Glutamatergic neuron (in vitro differentiated cells): Measurements from ENCODE around the gene TNFRSF4. TPM values are rescaled to one million over a fixed set of nuclear protein-coding genes. Genes with fewer than 3 reads are reported as not detected.

Experiments
- DNase-seq: peaks from one replicate; pipeline ENCODE4 v3.0.0; 2022
- H3K27ac Mint-ChIP-seq: one replicate; pipeline ENCODE4 v1.8.0; 2020; ENCODE audit warnings: mild to moderate bottlenecking, mixed read lengths, inconsistent platforms; ENCODE audit not compliant: unreplicated experiment
- H3K27me3 Mint-ChIP-seq: one replicate; pipeline ENCODE4 v1.8.0; 2020; ENCODE audit warnings: mild to moderate bottlenecking, moderate library complexity, mixed read lengths, inconsistent platforms; ENCODE audit not compliant: unreplicated experiment
- H3K36me3 Mint-ChIP-seq: one replicate; pipeline ENCODE4 v1.8.0; 2020; ENCODE audit warnings: mild to moderate bottlenecking, mixed read lengths, inconsistent platforms; ENCODE audit not compliant: unreplicated experiment
- H3K4me1 Mint-ChIP-seq: one replicate; pipeline ENCODE4 v1.8.0; 2020; ENCODE audit warnings: mild to moderate bottlenecking, low read depth, mixed read lengths, inconsistent platforms; ENCODE audit not compliant: unreplicated experiment
- H3K4me3 Mint-ChIP-seq: one replicate; pipeline ENCODE4 v1.8.0; 2020; ENCODE audit warnings: mild to moderate bottlenecking, mixed read lengths, inconsistent platforms; ENCODE audit not compliant: unreplicated experiment
- H3K9me3 Mint-ChIP-seq: one replicate; pipeline ENCODE4 v1.8.0; 2020; ENCODE audit warnings: mild to moderate bottlenecking, moderate library complexity, mixed read lengths, inconsistent platforms; ENCODE audit not compliant: unreplicated experiment
- total RNA-seq: library from RNA; stranded (reverse); fragmentation: NEBNext Ultra II Directional; extraction: Animal tissue kit (Norgen Biotek cat#: 25700); gene quantifications from one replicate; pipeline ENCODE4 v1.2.1, GENCODE V29; 2021; ENCODE audit not compliant: unreplicated experiment
- TF ChIP-seq, protein P1 (sequence below): fragments of 200-600 bp; sonication (generic); IDR thresholded peaks from one replicate; pipeline ENCODE4 v1.5.0; 2021; ENCODE audit not compliant: partially characterized antibody, unreplicated experiment

TNFRSF4 gene
- total RNA-seq, 1 donor from 2014 or later: 0.29 TPM

DNA sequence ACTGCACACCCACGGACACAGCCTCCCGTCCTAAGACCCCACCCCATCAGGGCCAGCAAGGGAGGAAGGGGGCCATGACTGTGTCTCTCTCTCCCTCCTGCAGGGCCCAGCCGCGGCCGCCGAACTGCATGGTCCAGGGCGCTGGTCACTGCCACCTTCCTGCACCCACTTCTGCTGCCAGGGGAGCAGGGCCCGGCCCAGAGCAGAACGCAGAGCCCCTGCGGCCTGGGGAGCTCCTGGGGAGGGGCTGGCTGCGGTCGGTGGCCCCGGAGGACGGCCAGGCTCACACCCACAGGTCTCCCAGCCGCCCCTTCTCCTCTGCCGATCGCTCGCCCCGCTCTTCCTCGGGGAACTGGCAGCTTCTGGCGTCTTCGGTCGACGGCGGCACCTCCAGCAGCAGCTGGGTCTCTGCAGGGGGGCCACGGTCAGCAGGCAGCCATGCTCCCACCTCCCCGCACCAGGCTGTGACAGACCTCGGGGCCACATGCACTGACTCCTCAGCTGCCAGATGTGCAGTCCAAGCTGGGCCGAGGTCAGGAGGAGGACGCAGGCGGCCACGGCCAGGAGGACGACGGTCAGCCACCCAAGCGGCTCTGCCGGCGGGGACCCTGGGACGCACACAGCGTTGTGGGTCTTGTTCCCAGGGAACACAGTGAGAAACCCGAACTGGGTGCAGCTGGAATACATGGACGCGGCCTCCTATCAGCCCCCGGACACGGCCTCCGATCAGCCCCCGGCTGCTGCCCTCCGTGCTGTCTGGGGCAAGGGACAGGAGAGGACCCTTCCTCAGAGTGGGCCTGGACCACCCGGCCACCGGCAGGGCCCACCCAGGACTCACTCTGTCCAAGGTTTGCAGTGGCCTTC lies 10.2 kb downstream of the TNFRSF4 start:
- TF ChIP-seq, protein P1, sequence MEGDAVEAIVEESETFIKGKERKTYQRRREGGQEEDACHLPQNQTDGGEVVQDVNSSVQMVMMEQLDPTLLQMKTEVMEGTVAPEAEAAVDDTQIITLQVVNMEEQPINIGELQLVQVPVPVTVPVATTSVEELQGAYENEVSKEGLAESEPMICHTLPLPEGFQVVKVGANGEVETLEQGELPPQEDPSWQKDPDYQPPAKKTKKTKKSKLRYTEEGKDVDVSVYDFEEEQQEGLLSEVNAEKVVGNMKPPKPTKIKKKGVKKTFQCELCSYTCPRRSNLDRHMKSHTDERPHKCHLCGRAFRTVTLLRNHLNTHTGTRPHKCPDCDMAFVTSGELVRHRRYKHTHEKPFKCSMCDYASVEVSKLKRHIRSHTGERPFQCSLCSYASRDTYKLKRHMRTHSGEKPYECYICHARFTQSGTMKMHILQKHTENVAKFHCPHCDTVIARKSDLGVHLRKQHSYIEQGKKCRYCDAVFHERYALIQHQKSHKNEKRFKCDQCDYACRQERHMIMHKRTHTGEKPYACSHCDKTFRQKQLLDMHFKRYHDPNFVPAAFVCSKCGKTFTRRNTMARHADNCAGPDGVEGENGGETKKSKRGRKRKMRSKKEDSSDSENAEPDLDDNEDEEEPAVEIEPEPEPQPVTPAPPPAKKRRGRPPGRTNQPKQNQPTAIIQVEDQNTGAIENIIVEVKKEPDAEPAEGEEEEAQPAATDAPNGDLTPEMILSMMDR: no peak
- H3K4me1 Mint-ChIP-seq: peaks cover 4% of the 10 kb centered on the region
- no peak overlapping the region for H3K27ac Mint-ChIP-seq
- H3K4me3 Mint-ChIP-seq: no peak overlapping the region
- peak; percentile 20 for DNase-seq
- H3K9me3 Mint-ChIP-seq: peaks cover 5% of the 10 kb centered on the region
- no peaks in the 10 kb centered on the region for H3K36me3 Mint-ChIP-seq
- peaks cover 6% of the 10 kb centered on the region for H3K27me3 Mint-ChIP-seq

DNA sequence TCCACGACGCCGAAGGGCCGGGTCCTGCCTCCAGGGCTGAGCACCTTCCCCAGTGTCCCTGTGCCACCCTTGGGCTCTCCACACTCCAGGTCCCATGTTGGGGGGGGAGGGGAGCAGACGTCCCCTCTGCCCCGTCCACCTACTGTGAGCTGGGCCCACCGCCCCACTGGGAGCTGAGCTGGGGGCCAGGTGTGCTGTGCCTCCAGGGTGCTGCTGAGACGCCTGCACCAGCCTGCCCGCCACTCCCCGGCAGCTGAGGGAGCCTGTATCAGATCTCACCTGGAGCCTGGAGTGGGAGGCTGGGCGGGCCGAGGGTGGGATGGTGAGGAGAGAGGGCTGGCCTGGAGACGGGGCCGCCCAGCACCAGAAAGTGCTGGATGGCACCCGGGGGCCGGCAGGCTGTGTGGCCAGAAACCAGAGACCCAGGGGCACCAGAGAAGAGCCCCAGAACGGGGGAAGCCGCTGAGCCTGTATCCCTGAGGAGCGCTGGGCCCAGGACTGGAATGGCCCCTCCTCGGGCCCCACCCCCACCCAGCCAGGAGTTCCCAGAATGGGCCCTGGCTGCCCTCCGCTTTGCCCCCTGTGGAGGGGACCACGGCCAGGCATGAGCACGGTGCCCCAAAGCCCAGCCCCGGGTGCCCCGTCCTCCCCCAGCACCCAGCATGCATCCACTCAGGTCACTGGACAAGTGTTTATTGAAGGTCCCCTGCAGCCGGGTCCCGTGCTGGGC lies 11.0 kb downstream of the TNFRSF4 start:
- H3K4me1 Mint-ChIP-seq: peaks cover 1% of the 10 kb centered on the region
- TF ChIP-seq, protein P1: no peak
- no peaks in the 10 kb centered on the region for H3K36me3 Mint-ChIP-seq
- DNase-seq: peak; percentile 19
- no peak overlapping the region for H3K4me3 Mint-ChIP-seq
- peaks cover 3% of the 10 kb centered on the region for H3K9me3 Mint-ChIP-seq
- H3K27ac Mint-ChIP-seq: no peak overlapping the region
- H3K27me3 Mint-ChIP-seq: peaks cover 4% of the 10 kb centered on the region

DNA sequence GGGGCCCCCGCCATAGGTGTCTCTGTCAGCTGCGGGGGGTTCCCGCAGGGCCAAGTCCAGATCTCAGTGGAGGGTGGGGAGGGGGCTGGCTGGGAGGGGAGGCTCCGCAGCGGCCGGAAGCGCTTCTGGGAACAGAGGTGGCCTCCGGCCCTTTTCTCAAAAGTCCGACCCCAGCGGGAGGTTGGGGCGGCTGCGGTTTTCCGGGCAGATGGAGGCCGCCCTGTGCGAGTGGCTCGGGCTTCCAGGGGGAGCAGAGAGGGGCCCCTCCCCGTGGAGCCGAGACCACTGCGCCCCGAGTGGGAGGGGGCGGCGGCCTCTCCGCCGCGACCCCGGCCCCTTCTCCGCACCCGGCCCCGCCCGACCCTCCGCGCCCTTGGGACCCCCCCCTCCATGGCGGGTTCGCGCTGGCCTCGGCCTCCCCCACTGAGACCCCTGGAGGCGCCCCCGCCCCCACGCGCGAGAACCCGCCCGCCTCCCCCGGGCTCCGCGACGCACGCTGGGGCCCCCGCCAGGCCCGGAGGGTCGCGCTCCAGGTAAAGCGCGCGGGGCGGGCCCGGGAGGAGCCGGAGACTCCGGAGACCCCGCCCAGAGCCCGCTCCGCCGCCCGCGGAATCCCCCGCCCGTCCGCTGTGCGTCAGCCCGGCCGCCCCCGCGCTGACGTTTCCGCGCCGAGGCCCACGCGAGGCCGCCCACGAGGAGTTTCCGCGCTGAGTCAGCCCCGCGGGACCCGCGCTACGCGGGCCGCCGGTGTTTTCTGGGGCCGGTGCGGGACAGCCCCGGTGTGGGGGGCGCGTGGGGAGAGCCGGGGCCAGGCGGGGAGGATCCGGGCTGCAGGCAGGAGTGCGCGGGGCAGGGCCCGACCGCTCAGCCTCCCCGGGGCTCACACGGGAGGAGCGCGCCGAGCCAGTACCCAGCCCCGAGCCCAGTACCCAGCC lies 12.8 kb downstream of the TNFRSF4 start:
- peak; percentile 50 for DNase-seq
- peaks cover 3% of the 10 kb centered on the region for H3K36me3 Mint-ChIP-seq
- no peak overlapping the region for H3K4me3 Mint-ChIP-seq
- peaks cover 2% of the 10 kb centered on the region for H3K9me3 Mint-ChIP-seq
- H3K4me1 Mint-ChIP-seq: no peaks in the 10 kb centered on the region
- TF ChIP-seq, protein P1: no peak
- H3K27ac Mint-ChIP-seq: no peak overlapping the region
- peaks cover 6% of the 10 kb centered on the region for H3K27me3 Mint-ChIP-seq

DNA sequence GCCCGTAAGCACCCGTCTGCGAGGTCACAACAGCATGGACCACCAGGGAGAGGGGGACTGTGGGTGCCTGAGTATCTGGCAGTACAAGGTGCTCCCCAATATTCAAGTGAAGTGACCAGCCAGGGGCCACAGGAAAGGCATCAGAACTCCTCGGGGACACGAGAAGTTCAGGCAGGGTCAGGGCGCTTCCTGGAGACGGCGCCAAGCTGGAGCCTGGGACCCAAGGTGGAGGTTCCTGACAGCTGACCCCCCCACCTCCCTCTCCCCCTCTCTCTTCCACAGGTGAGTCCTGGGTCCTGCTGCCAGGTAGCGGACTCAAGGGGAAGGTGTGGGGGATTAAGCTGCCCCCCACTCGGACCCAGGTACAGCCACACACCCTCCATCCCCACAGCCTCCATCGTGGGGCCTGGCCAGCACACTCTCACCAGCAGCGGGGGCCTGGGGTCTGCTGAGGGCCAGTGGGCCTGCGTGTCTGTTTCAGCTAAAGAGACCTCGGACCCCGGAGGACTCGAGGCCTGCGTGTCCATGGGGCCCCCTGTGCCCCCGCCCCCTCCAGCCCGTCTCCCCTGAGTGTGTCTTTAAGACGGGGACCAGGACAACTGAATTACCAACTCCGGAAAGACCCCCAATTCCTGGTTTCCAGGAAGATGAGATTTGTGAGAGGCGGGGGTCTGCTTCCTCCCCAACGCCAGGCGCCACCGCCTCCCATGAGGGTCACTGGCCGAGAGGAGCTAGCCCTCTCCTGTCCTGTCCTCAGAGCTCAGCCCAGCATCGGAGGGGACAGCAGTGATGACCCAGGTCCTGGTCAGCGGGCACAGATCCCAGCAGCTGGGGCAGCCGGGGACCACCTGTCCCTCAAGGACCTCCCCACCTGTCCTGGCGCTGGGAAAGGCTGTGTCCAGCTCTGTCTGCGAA lies 13.7 kb downstream of the TNFRSF4 start:
- H3K4me3 Mint-ChIP-seq: no peak overlapping the region
- peaks cover 4% of the 10 kb centered on the region for H3K36me3 Mint-ChIP-seq
- TF ChIP-seq, protein P1: no peak
- H3K27ac Mint-ChIP-seq: no peak overlapping the region
- DNase-seq: peak; percentile 32
- peaks cover 2% of the 10 kb centered on the region for H3K9me3 Mint-ChIP-seq
- H3K4me1 Mint-ChIP-seq: no peaks in the 10 kb centered on the region
- H3K27me3 Mint-ChIP-seq: peaks cover 6% of the 10 kb centered on the region
